Measurements from ENCODE around the gene RGMA.
A peak's percentile ranks its signal among the peaks of the same experiment; 100 is the strongest.

The RGMA gene

DNA sequence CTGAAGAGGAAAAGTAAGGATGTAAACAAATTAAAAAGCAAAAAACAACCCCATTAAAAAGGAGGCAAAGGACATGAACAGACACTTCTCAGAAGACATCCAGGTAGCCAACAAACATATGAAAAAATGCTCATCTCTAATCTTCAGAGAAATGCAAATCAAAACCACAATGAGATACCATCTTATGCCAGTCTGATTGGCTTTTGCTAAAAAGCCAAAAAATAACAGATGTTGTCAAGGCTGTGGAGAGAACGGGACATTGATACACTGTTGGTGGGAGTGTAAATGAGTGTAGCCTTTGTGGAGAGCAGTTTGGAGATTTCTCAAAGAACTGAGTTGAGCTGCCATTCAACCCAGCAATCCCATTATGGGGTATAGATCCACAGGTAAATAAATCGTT lies 18.6 kb upstream of the RGMA start:
- H3K27ac ChIP-seq (replicated peaks; ENCODE audit: low read length), result no peak overlapping the region
- no peak overlapping the region for H2BK15ac ChIP-seq (ENCODE audit: low read length)
- peaks cover 0 to 5% (median 0%) of the 10 kb centered on the region in 3 experiments for H3K27me3 ChIP-seq (ENCODE audit: control insufficient read depth in 3 of 3, insufficient read depth in 3 of 3, low read depth in 1 of 3, low read length in 3 of 3)
- no peak overlapping the region for H2AFZ ChIP-seq (ENCODE audit: low read length)
- peaks cover 0 to 12% of the 10 kb centered on the region in 2 donors for H3K9me3 ChIP-seq (replicated peaks in 1 of 2; ENCODE audit: control insufficient read depth in 2 of 2, insufficient read depth in 1 of 2, low read depth in 1 of 2, low read length in 2 of 2)
- no peak overlapping the region for H2BK120ac ChIP-seq (ENCODE audit: low read depth, low read length)
- WGBS, 2 donors (ENCODE audit: extremely low coverage in 2 of 2, insufficient read length in 2 of 2, insufficient replicate concordance in 1 of 2), result no CpG with 5 or more reads among the region's 2 CpGs
- no peak overlapping the region for H4K91ac ChIP-seq (ENCODE audit: low read depth, low read length, poor library complexity)
- no peak overlapping the region for H3K4ac ChIP-seq (ENCODE audit: low read length)
- H3K4me2 ChIP-seq (ENCODE audit: insufficient read depth, low read length, poor library complexity, severe bottlenecking), result no peak overlapping the region
- H3K18ac ChIP-seq (ENCODE audit: low read length), result no peak overlapping the region
- H2BK5ac ChIP-seq (ENCODE audit: low read length), result no peak overlapping the region
- H4K8ac ChIP-seq (ENCODE audit: low read depth, low read length), result no peak overlapping the region
- peaks cover 5 to 6% of the 10 kb centered on the region in 2 donors for H3K4me1 ChIP-seq (ENCODE audit: control insufficient read depth in 2 of 2, insufficient read depth in 1 of 2, low read depth in 1 of 2, low read length in 2 of 2)
- H3K23ac ChIP-seq (ENCODE audit: low read depth, low read length, poor library complexity), result no peak overlapping the region
- H3K79me1 ChIP-seq (ENCODE audit: low read depth, low read length), result no peaks in the 10 kb centered on the region
- no peak overlapping the region for H3K14ac ChIP-seq (ENCODE audit: low read length)
- peaks cover 0 to 2% of the 10 kb centered on the region in 2 donors for H3K36me3 ChIP-seq (replicated peaks in 1 of 2; ENCODE audit: control insufficient read depth in 2 of 2, insufficient read depth in 2 of 2, low read length in 2 of 2)
- H3K4me3 ChIP-seq (ENCODE audit: low read length in 2 of 2), result no peak overlapping the region
- no peak overlapping the region for H3K9ac ChIP-seq (ENCODE audit: low read depth, low read length, poor library complexity)
- no peak overlapping the region for H2BK12ac ChIP-seq (ENCODE audit: low read length)
- no peak for DNase-seq (ENCODE audit: low spot score)
- peak overlapping the region; percentile 10 for H2AK5ac ChIP-seq (ENCODE audit: low read depth, low read length)

DNA sequence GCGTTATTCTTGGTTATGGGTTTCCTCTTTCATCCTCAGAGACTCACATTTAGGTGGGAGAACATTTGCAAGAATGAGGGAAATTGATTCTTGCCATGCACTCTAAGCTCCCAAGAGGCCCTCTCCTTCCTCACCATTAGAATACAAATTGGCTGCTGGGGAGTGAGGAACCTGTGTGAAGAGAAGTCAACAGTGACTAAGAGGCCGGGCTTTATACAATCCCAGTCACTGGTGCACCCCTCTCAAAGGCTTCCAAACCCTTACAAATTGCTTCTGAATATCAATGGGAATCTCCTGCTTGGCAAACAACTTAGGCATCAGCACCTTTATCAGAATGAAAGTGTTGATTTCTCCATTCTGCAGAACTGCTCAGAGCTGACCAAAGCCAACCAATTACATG lies 16.5 kb upstream of the RGMA start:
- Histone ChIP-seq H2AFZ (ENCODE audit: low read length) (no peak overlapping the region), H3K4me2 (ENCODE audit: insufficient read depth, low read length, poor library complexity, severe bottlenecking) (no peak overlapping the region), H2BK120ac (ENCODE audit: low read depth, low read length) (no peak overlapping the region), H2BK5ac (ENCODE audit: low read length) (no peak overlapping the region), H3K4me3 (ENCODE audit: low read length in 2 of 2) (no peak overlapping the region), H3K9me3 (replicated peaks in 1 of 2; ENCODE audit: control insufficient read depth in 2 of 2, insufficient read depth in 1 of 2, low read depth in 1 of 2, low read length in 2 of 2) (peaks cover 0 to 19% of the 10 kb centered on the region in 2 donors), H3K14ac (ENCODE audit: low read length) (no peak overlapping the region), H4K91ac (ENCODE audit: low read depth, low read length, poor library complexity) (no peak overlapping the region), H2BK12ac (ENCODE audit: low read length) (no peak overlapping the region), H3K36me3 (replicated peaks in 1 of 2; ENCODE audit: control insufficient read depth in 2 of 2, insufficient read depth in 2 of 2, low read length in 2 of 2) (peaks cover 0 to under 1% of the 10 kb centered on the region in 2 donors), H3K9ac (ENCODE audit: low read depth, low read length, poor library complexity) (no peak overlapping the region), H3K4ac (ENCODE audit: low read length) (no peak overlapping the region), H3K79me1 (ENCODE audit: low read depth, low read length) (no peaks in the 10 kb centered on the region), H3K18ac (ENCODE audit: low read length) (no peak overlapping the region), H4K8ac (ENCODE audit: low read depth, low read length) (no peak overlapping the region), H3K27ac (replicated peaks; ENCODE audit: low read length) (no peak overlapping the region), H3K23ac (ENCODE audit: low read depth, low read length, poor library complexity) (no peak overlapping the region), H3K27me3 (ENCODE audit: control insufficient read depth in 3 of 3, insufficient read depth in 3 of 3, low read depth in 1 of 3, low read length in 3 of 3) (peaks cover 0 to 5% (median 0%) of the 10 kb centered on the region in 3 experiments), H3K4me1 (ENCODE audit: control insufficient read depth in 2 of 2, insufficient read depth in 1 of 2, low read depth in 1 of 2, low read length in 2 of 2) (peaks cover 5 to 6% of the 10 kb centered on the region in 2 donors), H2BK15ac (ENCODE audit: low read length) (no peak overlapping the region), H2AK5ac (ENCODE audit: low read depth, low read length) (no peak overlapping the region)
- WGBS, 2 donors (ENCODE audit: extremely low coverage in 2 of 2, insufficient read length in 2 of 2, insufficient replicate concordance in 1 of 2), result no CpG with 5 or more reads among the region's 2 CpGs
- no peak for DNase-seq (ENCODE audit: low spot score)

DNA sequence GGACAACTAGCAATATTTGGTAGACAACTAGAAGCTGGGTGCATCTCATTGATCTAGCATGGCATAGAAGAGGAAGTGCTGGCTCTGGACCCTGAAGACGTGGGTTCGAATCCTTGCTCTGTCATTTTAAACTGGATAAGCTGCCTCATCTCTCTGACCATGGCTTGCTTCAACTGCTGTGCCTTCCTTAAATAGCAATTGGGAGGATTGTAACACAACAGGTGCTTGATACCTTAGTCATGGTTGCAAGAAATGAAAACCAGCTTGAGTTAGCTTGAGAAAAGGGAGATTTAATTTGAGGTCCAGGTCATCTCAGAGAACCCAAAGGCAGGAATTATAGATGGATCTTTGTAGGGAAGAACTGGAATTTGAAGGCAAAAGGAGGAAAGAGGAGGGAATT lies 14.8 kb upstream of the RGMA start:
- no peak overlapping the region for H2AK5ac ChIP-seq (ENCODE audit: low read depth, low read length)
- no peak for DNase-seq (ENCODE audit: low spot score)
- peaks cover 5 to 7% of the 10 kb centered on the region in 2 donors for H3K4me1 ChIP-seq (ENCODE audit: control insufficient read depth in 2 of 2, insufficient read depth in 1 of 2, low read depth in 1 of 2, low read length in 2 of 2)
- no peak overlapping the region for H3K18ac ChIP-seq (ENCODE audit: low read length)
- H4K91ac ChIP-seq (ENCODE audit: low read depth, low read length, poor library complexity), result no peak overlapping the region
- no peak overlapping the region for H3K23ac ChIP-seq (ENCODE audit: low read depth, low read length, poor library complexity)
- no peak overlapping the region for H3K4me3 ChIP-seq (ENCODE audit: low read length in 2 of 2)
- H2AFZ ChIP-seq (ENCODE audit: low read length), result no peak overlapping the region
- no peak overlapping the region for H3K14ac ChIP-seq (ENCODE audit: low read length)
- H3K9ac ChIP-seq (ENCODE audit: low read depth, low read length, poor library complexity), result no peak overlapping the region
- peaks cover 0 to 2% (median 0%) of the 10 kb centered on the region in 3 experiments for H3K27me3 ChIP-seq (ENCODE audit: control insufficient read depth in 3 of 3, insufficient read depth in 3 of 3, low read depth in 1 of 3, low read length in 3 of 3)
- H3K27ac ChIP-seq (replicated peaks; ENCODE audit: low read length), result no peak overlapping the region
- no peak overlapping the region for H2BK15ac ChIP-seq (ENCODE audit: low read length)
- no peak overlapping the region for H3K4me2 ChIP-seq (ENCODE audit: insufficient read depth, low read length, poor library complexity, severe bottlenecking)
- H2BK120ac ChIP-seq (ENCODE audit: low read depth, low read length), result no peak overlapping the region
- H2BK5ac ChIP-seq (ENCODE audit: low read length), result no peak overlapping the region
- H2BK12ac ChIP-seq (ENCODE audit: low read length), result no peak overlapping the region
- H3K4ac ChIP-seq (ENCODE audit: low read length), result no peak overlapping the region
- H4K8ac ChIP-seq (ENCODE audit: low read depth, low read length), result no peak overlapping the region
- WGBS, 2 donors (ENCODE audit: extremely low coverage in 2 of 2, insufficient read length in 2 of 2, insufficient replicate concordance in 1 of 2), result no CpG with 5 or more reads among the region's 2 CpGs
- no peaks in the 10 kb centered on the region for H3K36me3 ChIP-seq (replicated peaks in 1 of 2; ENCODE audit: control insufficient read depth in 2 of 2, insufficient read depth in 2 of 2, low read length in 2 of 2)
- no peaks in the 10 kb centered on the region for H3K79me1 ChIP-seq (ENCODE audit: low read depth, low read length)
- peaks cover 0 to 14% of the 10 kb centered on the region in 2 donors for H3K9me3 ChIP-seq (replicated peaks in 1 of 2; ENCODE audit: control insufficient read depth in 2 of 2, insufficient read depth in 1 of 2, low read depth in 1 of 2, low read length in 2 of 2)

DNA sequence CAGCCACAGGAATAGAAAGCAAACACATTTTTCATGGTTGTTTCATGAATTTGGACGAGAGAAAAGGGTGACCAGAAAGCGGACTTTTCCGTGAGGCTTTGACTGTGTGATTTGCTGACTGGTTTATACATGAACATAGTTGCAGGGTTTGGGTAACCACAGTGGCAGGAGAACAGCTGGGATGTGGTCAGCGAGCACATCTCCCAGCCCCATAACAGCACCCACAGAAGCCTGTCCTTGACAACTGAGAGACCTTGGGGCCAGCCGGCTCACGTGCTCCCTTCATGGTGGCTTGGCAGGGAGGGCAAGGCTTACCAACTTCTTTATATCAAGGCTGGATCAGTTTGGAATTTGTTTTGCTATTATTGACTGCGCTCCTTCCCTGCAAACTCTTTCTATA lies 13.2 kb upstream of the RGMA start:
- Histone ChIP-seq H2AK5ac (ENCODE audit: low read depth, low read length) (no peak overlapping the region), H3K27ac (replicated peaks; ENCODE audit: low read length) (no peak overlapping the region), H2BK5ac (ENCODE audit: low read length) (no peak overlapping the region), H4K91ac (ENCODE audit: low read depth, low read length, poor library complexity) (no peak overlapping the region), H3K4me1 (ENCODE audit: control insufficient read depth in 2 of 2, insufficient read depth in 1 of 2, low read depth in 1 of 2, low read length in 2 of 2) (peaks cover 5 to 8% of the 10 kb centered on the region in 2 donors), H3K18ac (ENCODE audit: low read length) (no peak overlapping the region), H2BK120ac (ENCODE audit: low read depth, low read length) (no peak overlapping the region), H3K9me3 (replicated peaks in 1 of 2; ENCODE audit: control insufficient read depth in 2 of 2, insufficient read depth in 1 of 2, low read depth in 1 of 2, low read length in 2 of 2) (peaks cover 4 to 21% of the 10 kb centered on the region in 2 donors), H3K23ac (ENCODE audit: low read depth, low read length, poor library complexity) (no peak overlapping the region), H3K27me3 (ENCODE audit: control insufficient read depth in 3 of 3, insufficient read depth in 3 of 3, low read depth in 1 of 3, low read length in 3 of 3) (no peaks in the 10 kb centered on the region), H3K4me3 (ENCODE audit: low read length in 2 of 2) (no peak overlapping the region), H3K14ac (ENCODE audit: low read length) (no peak overlapping the region), H3K4me2 (ENCODE audit: insufficient read depth, low read length, poor library complexity, severe bottlenecking) (no peak overlapping the region), H2AFZ (ENCODE audit: low read length) (no peak overlapping the region), H3K36me3 (replicated peaks in 1 of 2; ENCODE audit: control insufficient read depth in 2 of 2, insufficient read depth in 2 of 2, low read length in 2 of 2) (no peaks in the 10 kb centered on the region), H4K8ac (ENCODE audit: low read depth, low read length) (no peak overlapping the region), H3K79me1 (ENCODE audit: low read depth, low read length) (no peaks in the 10 kb centered on the region), H2BK12ac (ENCODE audit: low read length) (no peak overlapping the region), H2BK15ac (ENCODE audit: low read length) (peak overlapping the region; percentile 54), H3K4ac (ENCODE audit: low read length) (no peak overlapping the region), H3K9ac (ENCODE audit: low read depth, low read length, poor library complexity) (no peak overlapping the region)
- no CpG with 5 or more reads among the region's 7 CpGs for WGBS, 2 donors (ENCODE audit: extremely low coverage in 2 of 2, insufficient read length in 2 of 2, insufficient replicate concordance in 1 of 2)
- DNase-seq (ENCODE audit: low spot score), result no peak
